Ascending aorta (tissue), 2 donors: ENCODE measurements around the gene TDRD9. TPM values are rescaled to one million over a fixed set of nuclear protein-coding genes. Genes with fewer than 3 reads are reported as not detected.

Experiments used
- DNase-seq, 2 donors: peaks; one replicate each; pipeline ENCODE4 v3.0.0-alpha.2; 2019; ENCODE audit warnings: low spot score in 2 of 2
- H3K27ac ChIP-seq, 2 donors: fragments of 200-600 bp; sonication (generic); one replicate each; pipeline ENCODE4 v1.5.1; 2016 to 2017; ENCODE audit warnings: mild to moderate bottlenecking in 1 of 2
- H3K27me3 ChIP-seq: fragments of 200-600 bp; sonication (generic); one replicate; pipeline ENCODE4 v1.5.1; 2017
- H3K36me3 ChIP-seq, 2 donors: fragments of 200-600 bp; sonication (generic); one replicate each; pipeline ENCODE4 v1.5.1; 2016
- H3K4me1 ChIP-seq, 2 donors: fragments of 200-600 bp; sonication (generic); one replicate each; pipeline ENCODE4 v1.5.1; 2016 to 2017; ENCODE audit warnings: mild to moderate bottlenecking in 1 of 2
- H3K4me3 ChIP-seq, 2 donors: fragments of 200-600 bp; sonication (generic); one replicate each; pipeline ENCODE4 v1.5.1; 2016 to 2017; ENCODE audit warnings: mild to moderate bottlenecking in 1 of 2
- H3K9me3 ChIP-seq, 2 donors: fragments of 200-600 bp; sonication (generic); one replicate each; pipeline ENCODE4 v1.5.1; 2016
- CTCF ChIP-seq, 3 experiments: fragments of 200-600 bp in 2 of 3; fragments of 450-650 bp in 1 of 3; sonication (generic) in 2 of 3; IDR thresholded peaks; one replicate each; pipeline ENCODE4 v1.5.1; 2016 to 2019; ENCODE audit warnings: antibody characterized with exemption in 3 of 3, mild to moderate bottlenecking in 1 of 3, moderate library complexity in 1 of 3
- intact Hi-C: fragments of 100-400 bp; cut with DNase I; formaldehyde crosslinking; loops from one replicate; pipeline ENCODE4 v1.15.1; 2023
- total RNA-seq: library from RNA; depleted of rRNA; stranded (reverse); fragments of >200 nt; gene quantifications from one replicate; pipeline ENCODE4 v1.1.0, GENCODE V29; 2016

The TDRD9 gene
- total RNA-seq, 1 donor from 2014 or later = 1.4 TPM

GRCh38 chr14:104090071-104090748 lies 162.0 kb downstream of the TDRD9 start:
- H3K9me3 ChIP-seq = no peaks in the 10 kb centered on the region
- no peak overlapping the region for H3K27ac ChIP-seq
- peaks cover 9% of the 10 kb centered on the region for H3K27me3 ChIP-seq
- DNase-seq = no peak
- no peak overlapping the region for H3K4me3 ChIP-seq
- H3K36me3 ChIP-seq = no peaks in the 10 kb centered on the region
- no peaks in the 10 kb centered on the region for H3K4me1 ChIP-seq
- TF ChIP-seq CTCF (IDR thresholded peaks at IDR 0.05) = no peak
- intact Hi-C loops = no loop called here

GRCh38 chr14:104091061-104091926 lies 163.0 kb downstream of the TDRD9 start:
- no peak for DNase-seq

GRCh38 chr14:104091927-104092771 lies 163.9 kb downstream of the TDRD9 start:
- no peaks in the 10 kb centered on the region for H3K9me3 ChIP-seq
- H3K4me3 ChIP-seq = no peak overlapping the region
- intact Hi-C loops = no loop called here
- no peak overlapping the region for H3K27ac ChIP-seq
- no peaks in the 10 kb centered on the region for H3K36me3 ChIP-seq
- no peak for DNase-seq
- no peaks in the 10 kb centered on the region for H3K27me3 ChIP-seq
- TF ChIP-seq CTCF (IDR thresholded peaks at IDR 0.05) = no peak
- no peaks in the 10 kb centered on the region for H3K4me1 ChIP-seq

More at GRCh38 chr14:104091061-104091926, 163.0 kb downstream of the TDRD9 start:
- Histone ChIP-seq H3K36me3 (no peaks in the 10 kb centered on the region), H3K27me3 (peaks cover under 1% of the 10 kb centered on the region), H3K4me1 (no peaks in the 10 kb centered on the region), H3K27ac (no peak overlapping the region), H3K4me3 (no peak overlapping the region), H3K9me3 (no peaks in the 10 kb centered on the region)
- TF ChIP-seq CTCF (IDR thresholded peaks at IDR 0.05) = no peak
- intact Hi-C loops = no loop called here

DNA sequence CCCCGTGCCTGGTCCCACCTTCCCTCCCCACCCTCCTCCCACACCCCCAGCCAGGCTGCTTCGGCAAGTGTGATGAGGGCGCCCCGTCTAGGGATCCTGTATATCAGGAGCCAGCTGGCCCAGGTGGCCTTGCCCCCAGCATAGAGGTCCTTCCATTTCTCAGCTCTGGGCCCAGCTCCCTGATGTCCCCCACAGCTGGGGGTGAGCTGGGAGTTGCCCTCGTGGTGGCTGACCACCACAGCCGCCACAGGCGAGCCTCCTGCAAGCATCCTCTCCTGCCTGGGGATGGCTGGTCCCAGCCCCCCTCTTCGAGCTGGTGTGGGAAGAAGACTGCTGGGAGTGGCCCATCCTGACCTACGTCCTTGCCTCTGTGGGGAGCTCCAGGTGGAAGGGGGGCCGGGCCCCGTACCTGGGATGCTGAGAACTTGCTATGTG lies 164.7 kb downstream of the TDRD9 start:
- no peak for TF ChIP-seq CTCF (IDR thresholded peaks at IDR 0.05)
- DNase-seq = no peak
- H3K4me1 ChIP-seq = no peaks in the 10 kb centered on the region
- H3K4me3 ChIP-seq = no peak overlapping the region
- intact Hi-C loops = no loop called here
- no peaks in the 10 kb centered on the region for H3K36me3 ChIP-seq
- no peak overlapping the region for H3K27ac ChIP-seq
- no peaks in the 10 kb centered on the region for H3K27me3 ChIP-seq
- no peaks in the 10 kb centered on the region for H3K9me3 ChIP-seq

GRCh38 chr14:104093366-104094055 lies 165.3 kb downstream of the TDRD9 start:
- no peaks in the 10 kb centered on the region for H3K9me3 ChIP-seq
- DNase-seq = no peak
- no peak for TF ChIP-seq CTCF (IDR thresholded peaks at IDR 0.05)
- no peaks in the 10 kb centered on the region for H3K27me3 ChIP-seq
- no peak overlapping the region for H3K4me3 ChIP-seq
- no peaks in the 10 kb centered on the region for H3K36me3 ChIP-seq
- H3K27ac ChIP-seq = no peak overlapping the region
- intact Hi-C loops = no loop called here
- H3K4me1 ChIP-seq = no peaks in the 10 kb centered on the region
